Urothelium cell line (cell line): Measurements from ENCODE around the gene TAS2R3.
A peak's percentile ranks its signal among the peaks of the same experiment; 100 is the strongest.
"Not testable (repeated sequence)": the region's sequence is repeated elsewhere in the genome, so short reads cannot be mapped to it uniquely, and the experiment has no call there.

Experiments used
- DNase-seq: peaks from one replicate; pipeline ENCODE4 v3.0.0; 2011; ENCODE audit warnings: low spot score, mixed read lengths
- FAIRE-seq: peaks from 2 replicates; lab custom pipeline; 2011; peaks lifted over from hg19 to GRCh38; lab: Jason Lieb, UNC

Gene TAS2R3

DNA sequence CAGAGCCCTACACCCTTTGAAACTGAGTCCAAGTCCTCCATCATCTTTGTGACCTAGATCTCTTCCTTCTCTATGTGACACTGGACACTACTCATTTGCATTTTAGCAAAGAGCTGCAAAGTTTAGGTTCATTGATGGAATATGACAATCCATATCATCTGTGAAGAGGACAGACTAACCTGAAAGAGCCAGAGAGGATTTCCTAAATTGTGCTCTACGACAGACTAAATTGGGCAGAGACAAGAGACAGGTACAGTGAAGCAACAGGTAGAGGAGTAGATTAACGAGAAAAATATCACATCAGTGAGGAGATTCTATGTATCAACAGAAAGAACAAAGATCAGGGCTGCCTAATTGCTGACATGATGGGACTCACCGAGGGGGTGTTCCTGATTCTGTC lies at the start of gene TAS2R3:
Gene TAS2R3 (plus strand): TSS at position 301 of the 400 bp plus-strand sequence. CDS start 62 bp downstream, at position 363.
- FAIRE-seq (no peak), DNase-seq (no peak)

DNA sequence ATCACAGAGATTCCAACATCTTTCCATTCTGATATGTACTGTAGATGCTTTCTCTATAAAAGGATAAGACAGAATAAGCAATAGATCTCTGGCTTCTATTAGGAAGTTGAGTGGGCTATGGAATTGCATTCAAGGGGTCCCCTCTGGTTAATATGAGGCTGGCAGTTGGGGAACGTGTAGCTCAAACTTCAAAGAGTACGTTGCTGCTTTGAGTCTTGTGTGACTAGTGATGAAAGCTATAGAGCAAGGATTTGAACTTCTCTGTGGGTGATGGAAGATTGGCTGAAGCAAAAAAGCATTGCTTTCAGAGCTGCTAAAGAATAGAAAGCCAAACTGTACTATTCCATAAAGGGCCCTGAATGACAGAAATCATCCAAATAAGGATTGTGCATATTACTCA lies 49.3 kb upstream of the TAS2R3 start:
- no peak for FAIRE-seq

GRCh38 chr7:141715018-141715417 lies 48.9 kb upstream of the TAS2R3 start:
- no peak for DNase-seq
- no peak for FAIRE-seq

More for the DNA sequence above, 49.3 kb upstream of the TAS2R3 start:
- no peak for DNase-seq

DNA sequence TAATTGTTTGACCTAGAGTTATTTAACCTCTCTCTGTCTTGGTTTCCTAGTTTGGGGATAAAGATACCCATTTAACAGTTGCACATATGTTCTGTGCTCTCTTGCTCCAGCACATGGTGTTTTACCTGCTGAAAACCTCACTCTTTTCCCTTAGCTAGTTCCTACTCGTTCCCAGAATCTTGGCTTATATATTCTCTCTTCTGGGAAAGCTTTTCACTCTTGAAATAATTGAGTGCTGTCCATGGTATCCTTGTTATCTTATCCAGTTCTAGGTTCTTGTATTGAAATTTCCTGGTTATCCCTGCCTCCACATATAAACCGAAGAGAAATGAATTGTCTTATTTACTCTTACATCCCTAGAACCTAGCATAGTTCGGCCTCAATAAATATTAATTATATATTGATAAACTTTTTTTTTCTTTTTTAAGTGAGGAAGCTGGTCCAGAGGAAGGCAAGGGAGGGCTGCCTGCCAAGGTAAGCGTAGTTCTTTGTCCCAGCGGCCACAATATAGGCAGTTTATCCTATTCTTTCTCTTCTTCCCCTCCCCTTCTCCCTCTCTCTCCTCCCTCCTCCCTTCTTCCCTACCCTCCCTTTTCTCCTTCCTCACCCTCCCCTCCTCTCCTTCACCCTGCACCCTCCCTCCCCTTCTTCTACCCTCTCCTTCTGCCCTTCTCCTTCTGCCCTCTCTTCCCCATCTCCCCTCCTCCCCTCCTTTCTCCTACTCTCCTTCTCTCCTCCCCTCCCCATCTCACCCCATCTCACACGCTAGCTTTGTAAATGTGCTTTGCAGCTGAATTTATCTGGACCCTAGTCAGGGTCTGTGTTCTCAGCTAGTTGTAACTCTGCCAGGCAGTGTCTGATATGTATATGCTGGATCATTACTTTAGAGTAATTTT lies 47.9 kb upstream of the TAS2R3 start:
- FAIRE-seq (no peak), DNase-seq (no peak)

DNA sequence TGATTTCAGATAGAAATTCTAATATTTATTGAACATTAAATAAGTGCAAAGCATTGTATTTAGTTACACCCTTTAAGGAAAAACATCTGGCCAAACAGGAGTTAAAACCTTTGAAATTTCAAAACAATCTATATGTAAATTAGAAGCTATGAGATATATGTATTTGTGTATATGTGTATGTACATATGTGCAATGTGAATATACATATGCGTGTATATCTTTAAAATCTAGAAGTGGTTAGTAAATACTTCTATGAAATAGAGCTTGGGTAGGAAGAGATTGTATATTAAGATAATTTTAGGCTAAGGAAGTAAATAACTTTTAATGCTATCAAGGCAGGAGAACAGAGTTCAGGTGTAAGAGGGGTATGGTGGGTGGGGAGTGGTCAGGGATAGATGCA lies 46.4 kb upstream of the TAS2R3 start:
- FAIRE-seq = no peak

DNA sequence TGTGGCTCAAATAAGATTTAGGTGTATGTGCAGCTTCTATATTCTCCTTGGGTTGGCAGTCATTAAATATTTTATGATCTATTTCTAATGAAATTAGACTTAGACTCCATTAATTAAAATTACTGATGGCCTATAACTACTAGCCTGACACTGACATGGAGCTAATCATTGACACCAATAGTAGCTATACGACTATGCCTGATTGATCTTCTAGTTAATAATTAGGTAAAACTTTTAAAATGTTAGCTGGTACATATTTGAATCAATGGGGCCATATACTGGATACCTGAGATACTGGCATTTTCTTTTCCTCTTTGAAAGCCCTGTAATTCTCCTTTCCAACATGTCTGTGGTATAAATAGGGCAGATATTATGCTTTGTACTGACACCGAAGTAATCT lies 41.4 kb upstream of the TAS2R3 start:
- FAIRE-seq (no peak), DNase-seq (no peak)

More for the DNA sequence above, 46.4 kb upstream of the TAS2R3 start:
- DNase-seq = no peak

DNA sequence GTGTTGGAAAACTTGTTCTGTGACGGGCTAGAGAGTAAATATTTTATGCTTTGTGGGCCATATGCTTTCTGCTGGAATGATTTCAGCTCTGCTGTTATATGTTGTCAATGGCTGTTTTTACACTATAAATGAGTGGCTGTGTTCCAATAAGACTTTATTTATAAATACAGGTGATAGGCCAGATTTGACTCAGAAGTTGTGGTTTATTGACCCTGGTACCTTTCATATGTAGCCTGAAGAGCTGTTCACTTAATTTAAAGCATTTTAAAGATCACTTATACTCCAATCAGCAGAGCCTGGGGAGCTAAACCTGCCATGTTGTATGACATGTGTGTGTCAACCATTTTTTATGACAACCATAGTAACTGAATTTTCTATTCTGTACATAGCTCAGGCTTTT lies 34.9 kb upstream of the TAS2R3 start:
- DNase-seq (no peak), FAIRE-seq (no peak)

DNA sequence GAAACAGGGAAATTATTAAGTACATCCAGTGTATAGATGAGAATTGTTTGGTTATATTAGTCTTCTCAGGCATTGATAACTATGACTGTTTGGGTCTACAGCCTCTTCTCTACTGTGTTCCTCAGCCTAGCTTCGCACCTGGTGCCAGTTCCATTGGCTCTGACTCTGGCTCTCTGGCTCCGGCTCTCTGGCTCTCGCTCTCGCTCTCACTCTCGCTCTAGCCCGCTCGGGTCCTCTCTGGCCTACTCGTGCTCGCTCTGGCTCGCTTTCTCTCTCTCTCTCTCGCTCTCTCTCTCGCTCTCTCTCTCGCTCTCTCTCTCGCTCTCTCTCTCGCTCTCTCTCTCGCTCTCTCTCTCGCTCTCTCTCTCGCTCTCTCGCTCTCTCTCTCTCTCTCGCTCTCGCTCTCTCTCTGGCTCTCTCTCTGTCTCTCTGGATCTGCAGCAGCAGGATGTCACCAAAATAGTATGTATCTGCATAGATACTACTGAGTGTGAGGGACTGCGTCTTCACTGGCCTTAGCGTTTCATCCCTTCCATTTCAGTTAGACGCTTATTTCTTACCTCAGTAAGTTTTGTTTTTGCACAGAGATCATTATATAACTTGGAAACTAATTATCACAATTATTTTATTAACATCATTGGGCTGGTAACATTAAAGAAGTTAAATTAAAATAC lies 32.3 kb upstream of the TAS2R3 start:
- DNase-seq (no peak), FAIRE-seq (no peak)

DNA sequence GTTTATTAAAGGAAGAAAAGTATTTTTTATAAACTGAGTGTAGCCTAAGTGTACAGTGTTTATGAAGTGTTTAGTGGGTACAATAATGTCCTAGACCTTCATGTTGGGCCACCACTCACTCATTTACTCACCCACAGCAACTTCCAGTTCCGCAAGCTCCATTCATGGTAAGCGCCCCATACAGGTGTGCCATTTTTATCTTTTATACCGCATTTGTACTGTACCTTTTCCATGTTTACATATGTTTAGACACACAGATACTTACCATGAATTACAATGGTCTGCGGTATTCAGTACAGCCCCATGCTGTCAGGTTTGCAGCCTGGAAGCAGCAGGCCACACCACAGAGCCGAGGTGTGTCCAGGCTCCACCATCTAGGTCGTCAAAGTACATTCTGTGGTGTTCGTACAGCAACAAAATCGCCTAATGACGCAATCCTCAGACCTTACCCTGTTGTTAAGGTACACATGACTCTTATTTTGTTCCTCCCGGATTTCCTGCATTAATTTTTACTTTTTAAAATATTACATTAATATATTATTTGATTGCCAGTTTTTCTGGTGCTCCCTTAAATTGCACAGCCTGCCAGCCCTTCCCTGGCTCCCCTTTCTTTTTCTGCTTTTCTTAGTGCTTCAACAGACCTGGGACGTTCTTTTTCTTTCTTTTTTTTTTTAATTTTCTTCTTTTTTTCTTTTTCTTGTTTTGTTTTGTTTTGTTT lies 26.6 kb upstream of the TAS2R3 start:
- FAIRE-seq = no peak
- peak; percentile 5 for DNase-seq

DNA sequence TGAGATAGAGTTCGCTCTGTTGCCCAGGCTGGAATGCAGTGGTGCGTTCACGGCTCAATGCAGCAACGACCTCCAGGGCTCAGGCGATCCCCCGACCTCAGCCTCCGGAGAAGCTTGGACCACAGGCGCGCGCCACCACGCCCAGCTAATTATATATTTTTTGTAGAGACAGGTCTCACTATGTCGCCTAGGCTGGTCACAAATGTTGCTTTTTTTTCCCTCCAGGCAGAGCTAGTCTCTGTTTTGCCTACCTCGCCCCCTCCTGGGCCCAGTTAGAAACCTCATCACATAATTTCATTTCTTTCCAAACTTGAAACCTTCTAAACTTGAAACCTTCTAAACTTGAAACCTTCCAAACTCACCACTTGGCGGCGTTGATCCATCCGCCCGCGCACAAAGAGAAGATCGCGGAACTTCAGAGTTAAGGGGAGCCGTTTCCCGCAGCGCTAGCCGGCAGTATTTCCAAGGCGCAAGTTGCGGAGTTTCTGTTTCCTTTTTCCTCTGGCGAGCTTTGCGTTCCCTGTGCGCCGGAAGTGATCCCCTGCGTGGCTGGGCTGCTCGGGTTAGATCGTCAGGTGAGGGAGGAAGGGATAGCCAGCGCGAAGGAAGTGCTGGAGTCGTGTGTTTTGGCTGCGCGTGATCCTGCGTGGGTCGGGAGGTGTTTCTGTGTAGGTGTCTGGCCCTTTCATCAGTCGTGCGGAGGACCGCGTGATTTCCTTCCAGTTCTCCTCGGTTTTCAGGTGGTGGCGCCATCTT lies 25.9 kb upstream of the TAS2R3 start, which contains the start of gene SSBP1:
Gene SSBP1 (plus strand): TSS at position 523 of the 756 bp plus-strand sequence. CDS start 809 bp downstream, outside the sequence.
- FAIRE-seq = no peak
- peak; percentile 85 for DNase-seq

DNA sequence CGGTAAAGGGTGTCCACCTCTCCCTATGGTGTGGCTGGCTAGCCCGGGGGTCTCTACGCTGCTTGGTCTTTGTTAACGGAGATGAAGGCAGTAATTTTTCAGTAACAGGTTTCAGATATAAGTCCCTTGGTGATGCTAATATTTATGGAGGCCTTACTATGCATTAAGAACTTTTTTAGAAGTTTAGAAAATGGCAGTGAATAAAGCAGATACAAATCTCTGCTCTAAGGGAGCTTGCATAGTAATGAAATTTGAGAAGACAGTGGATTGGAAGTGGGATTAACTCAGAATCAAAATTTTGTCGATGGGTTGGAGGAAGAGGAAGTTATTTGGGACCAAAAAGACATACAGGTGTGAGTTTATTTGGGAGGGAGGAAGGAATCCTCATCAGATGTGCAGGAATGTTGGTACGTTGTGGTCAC lies 25.3 kb upstream of the TAS2R3 start:
- DNase-seq = no peak
- no peak for FAIRE-seq

- DNase-seq (no peak), FAIRE-seq (no peak)
Observed at GRCh38 chr7:141739250-141739649, 24.6 kb upstream of the TAS2R3 start.

GRCh38 chr7:141742229-141742628 lies 21.7 kb upstream of the TAS2R3 start:
- DNase-seq (no peak), FAIRE-seq (no peak)

DNA sequence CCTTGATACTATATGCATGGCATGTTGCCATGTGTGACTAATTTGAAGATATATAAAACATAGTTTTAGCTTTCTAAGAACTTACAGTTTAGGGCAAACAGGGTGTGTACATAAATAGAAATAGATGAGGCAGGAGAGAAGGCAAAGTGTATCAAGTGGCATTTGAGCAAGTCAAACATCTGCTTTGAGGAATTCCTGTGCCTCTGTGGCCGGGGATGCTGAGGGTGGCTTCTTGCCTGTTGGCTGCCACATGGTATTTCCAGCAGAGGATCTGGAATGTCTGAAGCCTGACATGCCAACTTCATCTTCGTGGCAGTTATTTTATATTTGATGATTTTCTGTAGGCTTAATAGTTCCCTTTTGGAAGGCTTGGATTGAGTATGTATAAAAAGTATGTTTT lies 19.8 kb upstream of the TAS2R3 start:
- DNase-seq (no peak), FAIRE-seq (no peak)

- no peak for DNase-seq
- no peak for FAIRE-seq
Observed at GRCh38 chr7:141748396-141748795, 15.5 kb upstream of the TAS2R3 start.

DNA sequence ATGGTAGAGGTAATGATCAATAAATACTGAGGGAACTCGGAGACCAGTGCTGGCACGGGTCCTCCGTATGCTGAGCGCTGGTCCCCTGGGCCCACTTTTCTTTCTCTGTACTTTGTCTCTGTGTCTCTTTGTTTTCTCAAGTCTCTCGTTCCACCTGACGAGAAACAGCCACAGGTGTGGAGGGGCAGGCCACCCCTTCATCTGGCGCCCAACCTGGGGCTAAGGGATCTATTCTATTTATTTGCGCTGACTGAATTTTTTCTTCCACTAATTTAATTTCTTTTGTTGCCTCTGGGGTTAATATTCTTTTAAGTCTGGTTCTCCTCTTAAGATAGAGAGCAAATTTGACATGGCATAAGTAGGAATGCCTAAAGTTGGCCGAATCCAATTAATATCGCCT lies 12.0 kb upstream of the TAS2R3 start:
- not testable (repeated sequence) for DNase-seq, FAIRE-seq

DNA sequence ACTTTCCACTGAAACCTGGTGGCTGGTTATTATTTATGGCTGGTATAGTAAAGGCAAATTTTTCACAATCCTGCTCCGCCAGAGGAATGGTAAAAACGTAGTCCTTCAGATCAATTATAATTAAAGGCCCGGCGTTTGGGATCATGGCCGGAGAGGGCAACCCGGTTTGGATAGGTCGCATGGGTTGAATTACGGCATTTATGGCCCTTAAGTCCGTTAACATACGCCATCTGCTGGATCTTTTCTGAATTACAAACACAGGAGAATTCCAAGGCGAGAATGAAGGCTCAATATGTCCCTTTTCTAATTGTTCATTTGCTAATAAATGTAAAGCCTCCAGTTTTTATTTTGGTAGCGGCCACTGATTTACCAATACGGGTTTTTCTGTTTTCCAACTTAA lies 11.3 kb upstream of the TAS2R3 start:
- no peak for DNase-seq

DNA sequence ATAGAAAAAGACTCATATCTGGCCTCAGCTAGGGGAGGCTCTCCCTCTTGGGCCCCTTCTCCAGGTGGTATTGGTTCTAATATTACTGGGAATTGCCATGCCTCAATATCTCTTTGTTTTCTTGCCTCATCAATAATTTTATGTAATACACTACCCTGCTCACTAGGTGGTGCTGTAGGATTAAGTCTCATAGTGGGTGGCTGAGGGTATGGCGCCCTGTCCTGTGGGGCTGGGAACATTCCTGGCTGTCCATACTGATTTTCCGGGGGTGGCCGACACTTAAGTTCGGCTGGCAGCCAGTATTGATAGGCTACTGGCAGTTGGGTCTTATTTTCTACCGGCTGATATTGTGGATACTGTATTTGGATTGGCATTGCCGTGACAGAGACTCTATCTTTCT lies 9.0 kb upstream of the TAS2R3 start:
- FAIRE-seq (no peak), DNase-seq (peak; percentile 21)

More for the DNA sequence above, 11.3 kb upstream of the TAS2R3 start:
- FAIRE-seq = no peak

DNA sequence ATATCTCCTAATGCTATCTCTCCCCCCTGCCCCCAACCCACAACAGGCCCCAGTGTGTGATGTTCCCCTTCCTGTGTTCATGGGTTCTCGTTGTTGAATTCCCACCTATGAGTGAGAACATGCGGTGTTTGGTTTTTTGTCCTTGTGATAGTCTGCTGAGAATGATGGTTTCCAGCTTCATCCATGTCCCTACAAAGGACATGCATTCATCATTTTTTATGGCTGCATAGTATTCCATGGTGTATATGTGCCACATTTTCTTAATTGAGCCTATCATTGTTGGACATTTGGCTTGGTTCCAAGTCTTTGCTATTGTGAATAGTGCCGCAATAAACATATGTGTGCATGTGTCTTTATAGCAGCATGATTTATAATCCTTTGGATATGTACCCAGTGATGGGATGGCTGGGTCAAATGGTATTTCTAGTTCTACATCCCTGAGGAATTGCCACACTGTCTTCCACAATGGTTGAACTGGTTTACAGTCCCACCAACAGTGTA lies 6.2 kb downstream of the TAS2R3 start:
- FAIRE-seq, DNase-seq: not testable (repeated sequence)

GRCh38 chr7:141776374-141776773 lies 12.5 kb downstream of the TAS2R3 start, which contains the start of gene TAS2R4:
Gene TAS2R4 (plus strand): TSS chr7:141776674. CDS start chr7:141778489, 1,815 bp downstream.
- no peak for DNase-seq
- no peak for FAIRE-seq
